CD4-positive, alpha-beta T cell treated with Interleukin-1 beta for 1 hour (primary cell): Measurements from ENCODE around the gene FEM1C.

Experiments
- DNase-seq, 2 donors: peaks; one replicate each; pipeline ENCODE4 v3.0.0-alpha.2; 2020 to 2022

Gene FEM1C, protein sequence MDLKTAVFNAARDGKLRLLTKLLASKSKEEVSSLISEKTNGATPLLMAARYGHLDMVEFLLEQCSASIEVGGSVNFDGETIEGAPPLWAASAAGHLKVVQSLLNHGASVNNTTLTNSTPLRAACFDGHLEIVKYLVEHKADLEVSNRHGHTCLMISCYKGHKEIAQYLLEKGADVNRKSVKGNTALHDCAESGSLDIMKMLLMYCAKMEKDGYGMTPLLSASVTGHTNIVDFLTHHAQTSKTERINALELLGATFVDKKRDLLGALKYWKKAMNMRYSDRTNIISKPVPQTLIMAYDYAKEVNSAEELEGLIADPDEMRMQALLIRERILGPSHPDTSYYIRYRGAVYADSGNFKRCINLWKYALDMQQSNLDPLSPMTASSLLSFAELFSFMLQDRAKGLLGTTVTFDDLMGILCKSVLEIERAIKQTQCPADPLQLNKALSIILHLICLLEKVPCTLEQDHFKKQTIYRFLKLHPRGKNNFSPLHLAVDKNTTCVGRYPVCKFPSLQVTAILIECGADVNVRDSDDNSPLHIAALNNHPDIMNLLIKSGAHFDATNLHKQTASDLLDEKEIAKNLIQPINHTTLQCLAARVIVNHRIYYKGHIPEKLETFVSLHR

DNA sequence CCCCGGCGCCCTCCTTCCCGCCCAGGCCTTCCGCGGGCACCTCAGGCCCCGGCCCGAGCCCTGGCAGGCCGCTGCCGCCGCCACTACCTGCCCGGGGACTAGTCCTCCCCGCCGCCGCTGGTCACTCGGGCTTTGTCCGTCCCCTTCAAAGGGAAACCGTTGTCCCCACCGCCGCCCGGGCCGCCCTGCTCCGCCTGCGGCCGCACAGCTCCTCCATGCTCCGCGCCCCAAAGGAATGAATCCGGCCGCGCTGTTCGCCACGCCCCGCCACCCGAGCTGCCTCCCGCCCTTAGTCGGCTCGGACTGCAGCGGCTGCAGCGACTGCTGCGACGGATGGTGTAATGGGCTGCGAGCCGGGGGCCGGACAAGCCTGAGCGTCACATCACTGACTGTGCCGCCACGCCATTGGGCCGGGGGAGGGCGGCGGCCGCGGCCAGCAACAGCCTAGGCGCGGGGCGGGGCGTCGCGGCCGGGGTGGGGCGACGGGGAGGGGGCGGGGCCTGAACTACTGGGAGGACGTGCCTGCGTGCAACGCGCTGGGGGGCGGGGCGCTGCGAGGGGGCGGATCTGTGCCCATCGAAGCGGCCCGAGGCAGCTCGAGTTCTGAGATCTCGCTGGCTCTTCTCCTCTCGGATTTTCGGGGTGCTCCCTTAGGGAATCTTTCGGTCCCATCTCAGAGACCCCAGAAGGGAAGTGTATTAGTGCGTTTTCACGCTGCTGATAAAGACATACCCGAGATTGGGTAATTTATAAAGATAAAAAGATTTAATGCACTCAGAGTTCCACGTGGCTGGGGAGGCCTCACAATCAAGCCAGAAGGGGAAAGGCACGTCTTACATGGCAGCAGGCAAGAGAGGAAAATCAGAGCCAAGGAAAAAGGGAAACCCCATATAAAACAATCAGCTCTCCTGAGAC lies at the start of gene FEM1C:
FEM1C (minus strand) TSS at position 340 of the 915 bp plus-strand sequence. CDS start 1,282 bp downstream, outside the sequence.
- peak; percentile 94 to 96 for DNase-seq

DNA sequence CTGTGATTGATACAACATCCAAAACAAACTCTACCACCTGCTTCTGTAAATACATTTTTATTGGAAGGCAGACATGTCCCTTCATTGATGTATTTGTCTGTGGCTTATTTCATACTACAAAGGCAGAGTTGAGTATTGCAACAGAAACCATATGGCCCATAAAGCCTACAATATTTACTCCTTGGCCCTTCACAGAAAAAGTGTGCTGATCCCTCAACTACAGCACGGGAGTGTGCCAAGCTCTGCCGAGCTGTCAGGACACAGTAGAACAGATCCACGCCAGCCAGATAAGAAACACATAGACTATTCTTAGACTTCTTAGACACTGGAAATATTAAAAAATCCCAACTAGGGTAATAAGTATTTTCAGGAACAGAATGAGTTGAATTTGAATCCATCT lies 44.5 kb upstream of the FEM1C start:
- no peak for DNase-seq

DNA sequence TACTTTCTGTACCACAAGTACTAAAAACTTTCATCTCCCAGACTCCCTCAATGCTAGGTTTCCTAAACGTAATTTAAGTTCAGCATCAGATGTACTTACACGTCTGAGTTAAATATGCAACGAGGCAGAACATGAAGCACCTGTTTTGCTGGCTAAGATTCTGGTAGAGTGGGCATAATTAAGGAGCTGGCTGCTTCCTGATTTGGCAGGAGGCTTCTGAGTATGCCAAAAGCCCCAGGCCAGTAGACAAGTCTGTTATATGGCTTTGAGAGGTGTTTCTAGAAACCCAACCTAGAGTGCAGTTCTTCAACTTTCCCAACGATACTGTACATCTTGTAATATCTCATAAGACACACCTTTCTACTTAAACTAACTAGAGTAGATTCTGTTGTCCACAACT lies 44.1 kb upstream of the FEM1C start:
- DNase-seq = no peak

DNA sequence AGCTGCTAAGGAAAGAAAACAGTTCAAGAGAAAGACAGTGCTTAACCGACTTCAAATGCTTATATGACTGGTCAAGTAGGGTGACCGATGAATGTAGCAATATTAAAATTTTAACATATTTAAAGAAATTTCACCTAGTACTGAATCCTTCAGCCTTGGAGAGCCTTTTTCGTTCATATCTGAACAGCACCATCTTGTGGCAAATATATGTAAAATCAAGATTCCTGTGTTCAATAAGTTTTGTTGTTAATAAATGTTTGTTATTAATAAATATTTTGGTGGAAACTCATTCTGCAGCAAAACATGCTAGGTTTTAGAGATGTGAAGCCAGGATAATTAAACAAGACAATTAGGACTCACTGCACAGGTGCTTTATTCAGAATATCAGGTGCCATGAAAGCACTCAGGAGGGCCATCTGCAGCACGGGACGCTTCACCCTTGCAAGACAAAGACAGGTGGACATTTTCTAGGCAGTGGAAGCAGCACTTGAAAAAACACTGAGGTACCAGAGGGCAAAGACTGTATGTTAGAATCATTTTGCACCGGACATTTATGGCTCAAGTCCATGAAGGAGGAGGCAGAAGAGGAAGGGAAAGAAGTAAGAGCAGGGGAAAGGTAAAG lies 42.1 kb upstream of the FEM1C start:
- DNase-seq = peak in 1 of 2 donors; percentile 31

DNA sequence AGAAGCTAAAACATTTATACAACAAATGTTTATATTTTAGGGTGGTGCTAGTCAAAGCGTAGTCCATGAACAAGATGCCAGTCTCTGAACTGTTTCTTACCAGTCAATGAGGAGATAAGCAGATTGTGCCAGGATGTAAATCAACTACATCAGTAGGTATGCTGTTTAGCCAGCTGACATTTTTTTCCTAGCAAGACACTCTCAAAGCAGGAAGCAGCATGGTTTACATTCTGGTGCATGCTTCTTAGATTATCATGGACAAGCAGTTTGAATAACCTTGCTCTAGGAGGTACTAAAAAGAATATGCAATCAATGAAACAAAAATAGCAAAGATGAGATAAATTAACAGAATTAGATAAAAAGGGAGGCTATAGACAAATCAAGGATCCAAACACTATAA lies 40.7 kb upstream of the FEM1C start:
- DNase-seq = no peak

DNA sequence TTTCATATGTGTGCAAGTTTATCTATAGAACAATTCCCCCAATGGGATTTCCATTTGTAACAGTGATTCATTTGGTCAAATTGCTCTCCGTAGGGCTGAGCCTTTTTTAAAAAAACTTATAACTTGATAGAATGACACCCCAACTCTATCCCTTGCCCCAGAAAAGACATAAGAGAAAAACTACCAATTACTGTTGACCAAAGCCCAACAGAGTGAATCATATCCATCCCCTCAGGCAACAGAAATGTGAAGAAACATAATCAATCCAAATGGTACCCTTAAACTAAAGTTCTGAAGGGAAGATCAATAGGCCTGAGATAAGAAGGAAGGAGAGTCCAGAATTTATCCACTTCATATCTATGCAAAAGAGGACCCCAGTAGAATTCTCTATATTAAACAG lies 39.9 kb upstream of the FEM1C start:
- DNase-seq = no peak

DNA sequence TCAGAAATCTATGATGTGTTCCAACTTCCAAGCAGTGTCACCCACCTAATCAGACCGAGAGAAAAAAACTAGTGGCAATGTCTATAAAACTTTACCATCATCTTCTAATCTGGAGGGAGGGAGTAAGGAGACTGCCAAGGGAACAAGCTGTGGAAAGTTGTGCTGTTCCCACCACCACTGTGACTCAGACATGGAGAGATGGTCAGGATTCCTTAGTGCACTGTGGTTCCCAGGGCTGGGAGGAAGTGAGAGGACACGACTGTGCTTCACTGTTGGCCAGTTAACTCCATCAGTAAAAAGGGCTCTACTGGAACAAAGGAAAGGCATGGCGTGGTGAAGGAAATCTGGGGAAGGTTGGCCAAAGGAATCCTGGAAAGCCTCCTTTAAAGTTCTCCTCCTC lies 38.9 kb upstream of the FEM1C start:
- DNase-seq = no peak

DNA sequence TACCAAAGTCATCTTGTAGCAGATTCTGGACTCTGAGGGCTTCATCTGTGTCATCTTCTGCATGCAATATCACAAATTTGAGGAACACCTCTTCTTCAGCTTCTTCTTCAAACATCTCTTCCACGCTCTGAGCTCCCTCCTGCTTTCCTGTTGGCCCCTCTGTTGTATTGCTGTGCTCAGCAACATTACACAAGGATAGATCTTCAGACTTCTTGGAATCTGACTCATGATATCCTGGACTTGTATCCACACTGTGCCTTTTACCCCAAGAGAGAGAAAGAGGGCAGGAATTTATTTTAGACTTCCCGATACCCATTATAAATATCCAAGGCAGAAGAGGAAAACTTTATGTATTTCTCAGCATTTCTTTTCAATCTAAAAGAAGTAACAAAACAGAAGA lies 36.4 kb upstream of the FEM1C start:
- DNase-seq = no peak

DNA sequence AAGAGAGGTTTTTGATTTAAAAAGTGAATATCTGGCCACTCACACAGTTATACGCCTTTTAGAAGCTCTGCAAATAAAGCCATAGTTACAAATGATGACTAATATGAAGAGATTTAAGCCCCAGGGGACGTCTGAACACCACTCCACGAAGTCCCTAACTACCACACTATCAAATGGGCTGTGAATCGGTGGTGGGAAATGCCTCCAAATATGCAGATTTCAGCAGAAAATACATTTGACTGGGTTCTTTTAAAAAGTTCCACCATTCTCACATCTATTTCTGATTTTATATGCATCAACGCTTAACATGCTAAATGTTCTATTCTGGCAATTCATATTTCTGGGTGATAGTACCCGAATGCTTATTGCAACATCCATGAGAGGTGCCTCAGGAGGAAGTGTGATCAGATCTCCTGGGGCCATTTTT lies 35.2 kb upstream of the FEM1C start:
- no peak for DNase-seq

DNA sequence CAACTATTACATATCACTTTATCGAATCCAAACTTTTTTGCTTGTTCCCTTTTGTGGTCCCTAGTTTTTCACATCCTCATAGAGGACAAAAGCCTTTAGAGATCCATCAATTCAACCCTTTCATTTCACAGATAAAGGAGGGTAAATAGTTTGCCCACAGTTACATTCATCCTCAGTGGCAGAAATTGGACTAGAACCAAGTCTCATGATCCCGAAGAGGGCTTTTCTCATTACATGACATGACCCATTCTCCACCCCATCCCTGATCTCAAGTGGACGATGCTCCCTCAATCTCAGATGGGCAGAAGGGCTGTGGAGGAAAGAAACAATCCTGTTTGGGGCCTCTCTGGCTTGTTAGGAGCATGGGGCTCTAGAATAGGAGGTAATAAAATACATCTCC lies 34.6 kb upstream of the FEM1C start:
- DNase-seq = no peak

DNA sequence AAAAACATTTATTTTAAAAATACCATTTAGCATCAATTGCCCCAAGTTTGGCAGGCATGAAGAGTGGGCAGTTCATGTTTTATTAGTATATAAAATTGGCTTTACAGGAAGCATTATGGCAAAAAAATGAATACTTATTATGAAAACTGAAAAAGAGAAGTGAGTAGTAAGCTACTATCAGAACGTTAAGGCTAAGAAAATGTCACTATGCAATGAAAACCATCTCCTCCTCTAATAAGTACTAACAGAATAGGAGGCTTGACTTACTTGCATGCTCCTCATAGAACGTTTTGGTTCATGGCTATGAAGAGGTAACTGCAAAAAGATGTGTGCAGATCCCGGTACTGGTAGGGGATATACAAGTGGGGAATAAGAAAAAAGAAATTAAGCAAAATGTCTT lies 34.1 kb upstream of the FEM1C start:
- no peak for DNase-seq

DNA sequence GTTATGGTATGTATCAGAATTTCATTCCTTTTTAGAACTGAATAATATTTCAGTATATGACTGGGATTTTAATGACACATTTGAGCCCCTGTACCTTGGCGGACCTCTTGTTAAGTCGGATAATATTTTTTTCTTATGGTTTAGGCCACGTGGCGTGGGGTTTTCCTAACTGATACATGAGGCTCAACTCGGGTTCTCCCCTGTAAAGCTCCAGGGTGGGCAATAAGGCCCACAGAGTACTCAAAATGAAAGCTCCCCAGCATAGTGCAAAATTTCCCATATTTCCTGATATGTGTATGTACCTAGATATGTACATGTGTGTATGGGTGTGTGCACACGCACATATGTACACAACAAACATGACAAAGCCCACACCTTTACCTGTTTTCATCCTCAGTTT lies 33.2 kb upstream of the FEM1C start:
- no peak for DNase-seq

DNA sequence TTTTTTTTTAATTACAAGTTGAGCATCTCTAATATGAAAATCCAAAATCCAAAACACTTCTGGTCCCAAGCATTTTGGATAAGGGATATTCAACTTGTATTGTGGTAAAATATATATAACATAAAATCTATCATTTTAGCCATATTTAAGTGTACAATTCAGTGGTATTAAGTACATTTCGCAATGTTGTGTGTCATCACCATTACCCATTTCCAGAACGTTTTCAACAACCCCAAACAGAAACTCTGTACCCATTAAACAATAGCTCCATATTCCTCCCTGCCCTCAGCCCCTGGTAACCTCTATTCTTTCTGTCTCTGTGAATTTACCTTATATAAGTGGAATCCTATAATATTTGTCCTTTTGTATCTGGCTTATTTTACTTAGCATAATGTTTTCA lies 32.8 kb upstream of the FEM1C start:
- no peak for DNase-seq

DNA sequence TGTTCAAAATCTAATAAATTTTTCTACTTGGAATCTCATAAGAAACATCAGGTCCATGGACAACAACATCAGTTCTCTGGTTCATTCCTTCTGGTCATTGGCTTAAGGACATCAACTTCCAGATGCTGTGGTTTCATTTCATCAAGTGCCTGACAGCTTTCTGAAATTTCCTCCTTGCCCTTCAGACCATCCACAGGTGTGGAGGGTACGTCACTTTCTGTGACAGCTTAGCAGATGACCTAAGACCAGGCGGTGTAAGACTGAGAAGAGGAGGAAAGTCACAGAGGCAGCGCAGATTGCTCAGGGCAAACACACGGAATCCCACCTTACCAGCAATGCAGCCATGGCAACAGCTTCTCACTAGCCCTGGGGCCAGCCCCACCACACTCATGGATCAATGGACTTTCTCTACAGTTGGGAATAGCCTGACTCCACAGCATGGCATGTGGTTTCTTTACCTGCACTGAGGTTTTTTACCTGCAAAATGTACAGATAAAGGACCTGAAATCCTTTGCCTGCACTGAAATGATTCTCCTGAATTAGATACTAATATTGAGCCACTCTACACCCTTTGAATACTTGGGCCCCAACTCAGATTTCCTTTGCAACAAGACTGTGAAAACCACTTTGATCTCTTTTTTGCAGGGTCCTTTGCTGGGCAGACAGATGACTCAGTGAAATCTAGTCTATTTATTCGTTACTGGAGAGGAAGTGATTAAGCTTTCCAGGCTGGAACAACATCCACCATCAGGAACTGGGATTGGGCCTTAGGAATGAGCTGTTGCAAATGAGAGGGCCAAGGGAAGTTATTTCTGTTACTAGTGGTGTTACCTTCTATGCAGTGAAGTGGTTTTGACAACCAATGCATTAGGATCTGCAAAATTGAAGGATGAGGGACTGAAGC lies 30.8 kb upstream of the FEM1C start:
- DNase-seq = no peak

DNA sequence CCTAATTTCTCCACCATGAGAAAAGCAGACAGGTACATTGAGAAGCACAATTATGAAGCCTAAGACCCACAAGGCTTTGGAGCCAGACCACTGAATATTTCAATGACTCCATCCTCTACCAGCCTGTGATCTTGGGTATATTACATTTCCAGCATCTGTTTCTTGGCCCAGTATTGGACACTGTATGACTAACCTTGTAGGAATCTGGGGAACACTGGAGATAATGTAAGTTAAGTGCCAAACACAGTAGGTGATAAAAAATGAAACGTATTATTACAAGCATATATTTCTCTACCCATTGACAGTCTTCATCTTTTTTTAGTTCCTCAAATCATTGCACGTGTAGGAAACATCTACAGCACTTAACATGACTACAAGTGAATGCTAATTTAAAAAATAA lies 28.6 kb upstream of the FEM1C start:
- DNase-seq = no peak

DNA sequence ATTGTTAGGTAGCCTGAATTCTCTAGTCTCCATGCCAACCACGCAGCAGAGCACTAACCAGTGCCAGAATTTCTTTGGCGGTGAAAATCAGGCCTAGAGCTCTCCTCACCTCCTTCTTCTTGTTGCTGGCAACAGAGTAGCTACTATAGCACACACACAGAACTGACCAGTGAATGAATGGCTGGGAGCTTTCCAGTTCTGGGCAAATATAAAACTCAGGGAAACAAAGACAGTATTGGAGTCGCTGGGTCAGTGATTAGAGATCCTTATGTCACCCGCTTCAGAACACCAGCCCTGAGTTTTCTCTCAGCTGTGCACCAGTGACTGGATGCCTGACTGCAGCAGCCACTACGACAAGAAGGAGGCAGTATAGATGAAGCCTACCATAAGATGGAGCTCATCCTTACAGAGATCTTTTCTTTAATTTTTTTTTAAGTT lies 26.9 kb upstream of the FEM1C start:
- no peak for DNase-seq

DNA sequence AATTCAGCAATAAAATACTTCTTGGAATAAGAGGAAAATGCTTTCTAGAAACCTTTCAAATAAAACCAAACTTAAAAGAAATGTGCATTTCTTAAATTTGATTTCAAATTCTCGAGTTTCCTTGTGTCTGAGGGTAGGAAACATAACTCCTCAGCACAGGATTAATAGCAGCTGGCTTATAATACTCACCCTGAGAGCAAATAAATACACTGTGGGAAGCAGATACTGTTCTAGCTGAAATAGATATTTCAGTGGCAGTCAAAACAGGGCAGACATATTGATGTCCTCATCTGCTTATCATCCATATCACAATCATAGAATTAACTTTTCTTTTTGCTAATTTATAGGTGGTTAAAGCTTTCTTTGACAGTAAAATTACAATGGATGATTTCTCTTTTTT lies 24.1 kb upstream of the FEM1C start:
- DNase-seq = no peak

DNA sequence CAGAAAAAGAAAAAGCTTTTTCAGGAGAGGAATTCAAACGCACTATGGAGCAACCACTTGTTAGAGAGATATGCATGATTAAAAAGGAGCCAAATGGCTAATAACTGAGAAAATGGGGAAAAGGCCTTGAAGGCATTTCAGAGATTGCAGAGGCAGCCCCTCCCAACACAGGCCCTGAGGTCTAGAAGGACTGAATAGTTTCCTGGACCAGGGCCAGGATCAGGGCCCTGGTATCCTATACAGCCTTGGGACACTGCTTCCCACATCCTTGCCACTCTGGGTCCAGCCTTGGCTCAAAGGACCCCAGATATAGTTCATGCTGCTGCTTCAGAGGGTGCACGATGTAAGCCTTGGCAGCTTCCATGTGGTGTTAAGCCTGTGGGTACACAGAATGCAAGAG lies 20.7 kb upstream of the FEM1C start:
- no peak for DNase-seq

DNA sequence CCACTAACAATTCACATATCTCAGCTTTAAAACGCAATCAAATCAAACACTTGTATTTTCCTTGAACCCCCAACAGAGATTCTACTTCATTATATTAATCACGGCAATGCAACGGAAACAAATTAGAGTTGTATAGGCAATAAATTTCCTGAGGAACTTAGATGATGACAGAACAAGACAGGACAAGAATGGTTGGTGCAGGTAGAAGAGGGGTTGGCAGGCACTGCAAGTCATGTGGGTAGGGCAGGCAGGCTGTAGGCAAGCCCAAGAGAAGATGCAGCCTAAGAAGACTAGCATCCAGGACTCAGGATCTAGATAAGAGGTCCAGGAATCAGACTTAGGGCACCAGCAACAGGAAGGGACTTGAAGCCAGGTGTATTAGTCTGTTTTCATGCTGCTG lies 16.6 kb upstream of the FEM1C start:
- DNase-seq = no peak

DNA sequence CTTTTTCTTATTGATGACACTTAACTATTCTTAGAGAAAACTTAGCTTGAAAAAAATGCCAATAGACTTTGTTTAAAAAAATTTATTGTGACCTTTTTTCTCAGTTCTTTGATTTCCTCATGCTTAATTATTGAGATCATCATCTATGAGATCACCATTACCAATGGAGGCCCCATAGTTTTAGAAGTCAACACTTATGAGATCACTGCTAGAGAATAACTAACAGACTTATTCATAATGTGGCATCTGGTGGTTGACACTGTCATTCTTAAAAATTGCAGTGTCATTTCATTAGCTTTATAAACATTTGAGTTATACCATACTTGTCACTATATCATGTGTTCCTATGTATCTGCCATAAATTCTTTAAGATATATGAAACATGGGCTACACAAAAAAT lies 14.9 kb upstream of the FEM1C start:
- no peak for DNase-seq

DNA sequence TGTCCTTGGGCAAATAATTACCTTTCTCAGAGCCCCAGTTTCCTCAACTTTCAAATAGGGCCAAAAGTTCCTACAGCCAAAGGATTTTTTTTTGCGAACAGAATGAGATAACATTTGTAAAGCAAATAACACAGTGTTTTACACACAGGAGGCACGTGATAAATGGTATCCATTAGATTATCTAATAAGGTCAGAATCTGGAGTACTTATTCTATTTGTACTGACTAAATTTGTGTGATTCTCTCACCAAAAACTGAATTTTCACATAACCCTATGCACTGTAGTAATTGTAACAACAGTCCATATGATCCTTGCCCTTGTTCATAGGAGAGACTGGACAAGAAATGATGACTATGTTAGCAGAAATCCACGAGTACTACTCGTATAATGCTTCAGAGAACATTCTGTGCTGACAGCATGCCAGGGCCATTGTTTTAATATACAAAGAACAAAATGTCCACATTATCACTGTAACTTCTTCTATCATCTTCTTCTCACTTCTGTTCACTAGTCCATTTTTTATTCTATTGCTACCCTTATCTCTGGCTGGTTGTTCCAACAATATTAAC lies 13.9 kb upstream of the FEM1C start:
- no peak for DNase-seq
